Activated T-cell treated with anti-CD3 and anti-CD28 coated beads for 48 hours (primary cell): ENCODE measurements around the gene FAM3B.
"Not testable (repeated sequence)": the region's sequence is repeated elsewhere in the genome, so short reads cannot be mapped to it uniquely, and the experiment has no call there.

ENCODE experiments used
- DNase-seq: peaks from one replicate; pipeline ENCODE4 v3.0.0-alpha.2; 2020; ENCODE audit warnings: low read depth

The FAM3B gene, protein sequence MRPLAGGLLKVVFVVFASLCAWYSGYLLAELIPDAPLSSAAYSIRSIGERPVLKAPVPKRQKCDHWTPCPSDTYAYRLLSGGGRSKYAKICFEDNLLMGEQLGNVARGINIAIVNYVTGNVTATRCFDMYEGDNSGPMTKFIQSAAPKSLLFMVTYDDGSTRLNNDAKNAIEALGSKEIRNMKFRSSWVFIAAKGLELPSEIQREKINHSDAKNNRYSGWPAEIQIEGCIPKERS

DNA sequence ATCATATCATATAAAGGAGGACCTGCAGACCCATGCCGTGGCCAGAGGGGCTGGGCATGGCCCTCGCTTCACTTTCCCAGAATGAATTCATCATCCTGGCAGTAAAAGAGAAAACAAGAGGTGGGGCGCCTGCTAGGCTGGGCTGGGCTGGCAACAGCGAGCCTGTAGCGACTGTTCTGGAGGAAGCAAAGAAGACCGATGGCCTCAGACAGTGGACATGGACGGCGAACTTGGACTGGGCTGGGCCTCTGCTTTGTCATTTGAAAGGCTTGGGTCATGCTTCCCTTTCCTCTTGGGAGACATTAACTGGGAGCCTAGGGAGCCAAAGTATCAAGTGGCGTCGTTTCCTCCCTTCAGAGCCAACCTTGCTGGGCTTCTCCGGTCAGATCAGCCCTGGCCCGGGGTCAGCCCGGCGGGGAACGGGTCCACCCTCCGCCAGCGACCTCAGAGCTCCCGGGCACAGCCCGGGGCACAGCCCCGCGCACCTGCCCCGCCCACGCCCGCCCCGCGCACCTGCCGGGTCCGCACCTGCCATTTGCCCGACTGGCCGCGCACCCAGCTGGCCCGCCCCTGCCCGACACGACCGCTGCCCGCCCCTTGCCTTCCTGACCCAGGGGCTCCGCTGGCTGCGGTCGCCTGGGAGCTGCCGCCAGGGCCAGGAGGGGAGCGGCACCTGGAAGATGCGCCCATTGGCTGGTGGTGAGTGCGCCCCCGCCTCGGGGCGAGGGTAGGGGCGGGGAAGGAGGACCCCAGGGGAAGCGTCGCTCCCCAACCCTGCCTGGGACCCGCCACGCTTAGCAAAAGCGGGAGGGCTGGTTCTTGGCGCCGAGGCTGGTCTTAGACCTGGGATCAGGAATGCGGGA is at the start of gene FAM3B:
TSS of gene FAM3B (plus strand) at position 602 of the 863 bp plus-strand sequence. CDS start at position 681, 79 bp downstream.
- DNase-seq: no peak

DNA sequence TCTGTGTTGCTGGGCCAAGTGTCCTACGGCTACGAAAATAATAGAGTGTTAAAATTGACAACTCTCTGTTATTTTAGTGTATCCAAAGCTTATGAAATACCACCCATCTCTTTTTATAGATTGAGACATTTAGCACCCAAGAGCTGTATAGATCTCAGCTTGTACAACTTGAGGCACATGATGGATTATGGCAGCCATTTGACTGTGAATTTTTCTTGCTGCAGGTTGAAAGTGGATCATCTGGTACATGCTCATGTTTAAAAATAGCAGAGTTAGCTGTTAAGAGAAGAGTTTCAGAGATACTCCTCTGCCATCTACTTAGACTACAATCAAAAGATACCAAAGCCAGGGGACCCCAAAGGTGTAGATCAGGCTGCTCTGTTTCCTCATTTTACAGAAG is 49.3 kb upstream of the FAM3B start:
- no peak for DNase-seq

DNA sequence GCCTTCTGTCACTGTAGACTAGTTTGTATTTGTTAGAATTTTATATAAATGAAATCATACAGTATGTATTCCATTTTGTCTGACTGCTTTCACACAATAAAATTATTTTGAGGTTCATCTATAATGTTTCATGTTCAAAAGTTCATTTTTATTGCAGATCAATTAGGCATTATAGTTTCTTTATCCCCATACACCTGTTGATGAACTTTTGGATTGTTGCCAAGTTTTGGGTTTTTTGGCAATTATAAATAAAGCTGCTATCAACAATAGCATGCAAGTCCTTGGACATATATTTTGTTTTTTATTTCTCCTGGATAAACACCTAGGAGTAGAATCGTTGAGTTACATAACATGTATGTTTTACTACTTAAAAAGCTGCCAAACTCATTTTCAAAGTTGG is 47.1 kb upstream of the FAM3B start:
- no peak for DNase-seq

DNA sequence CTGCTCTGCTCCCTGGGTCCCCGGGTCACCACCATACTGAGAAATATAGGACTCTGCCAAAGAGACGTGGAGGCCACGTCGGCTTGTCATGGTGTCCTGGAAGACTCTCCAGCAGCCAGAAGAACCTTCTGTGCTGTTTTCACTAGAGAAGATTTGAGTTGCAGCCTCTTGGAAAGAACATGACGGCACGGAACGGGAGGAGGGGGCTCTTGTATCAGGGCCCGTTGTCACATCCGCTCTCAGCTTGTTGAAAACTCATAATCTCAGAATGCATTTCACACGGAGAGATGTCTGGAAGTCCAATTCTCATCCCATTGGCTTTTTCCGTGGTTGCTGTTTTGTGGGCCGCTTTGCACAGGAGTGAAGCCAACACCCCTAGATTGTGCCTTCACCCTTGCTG is 39.4 kb upstream of the FAM3B start:
- no peak for DNase-seq

DNA sequence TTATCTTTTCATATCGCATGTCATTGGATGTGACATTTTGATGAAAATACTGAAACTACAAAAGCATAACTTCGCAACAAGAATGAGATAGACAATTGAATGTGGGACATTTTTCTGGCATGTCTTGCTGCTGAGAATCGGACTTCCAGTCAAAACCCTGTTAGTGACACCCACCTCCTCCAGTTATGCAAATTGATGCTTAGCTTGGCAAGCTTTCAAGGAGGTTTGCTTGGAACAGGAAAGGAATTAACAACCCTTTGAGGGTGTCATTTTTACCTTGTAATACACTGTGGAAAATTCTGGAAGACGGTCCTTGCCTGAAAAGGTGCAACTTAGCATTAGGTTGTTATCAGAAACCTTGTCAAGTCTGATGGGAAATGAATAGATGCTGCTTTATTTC is 38.8 kb upstream of the FAM3B start:
- DNase-seq: no peak

DNA sequence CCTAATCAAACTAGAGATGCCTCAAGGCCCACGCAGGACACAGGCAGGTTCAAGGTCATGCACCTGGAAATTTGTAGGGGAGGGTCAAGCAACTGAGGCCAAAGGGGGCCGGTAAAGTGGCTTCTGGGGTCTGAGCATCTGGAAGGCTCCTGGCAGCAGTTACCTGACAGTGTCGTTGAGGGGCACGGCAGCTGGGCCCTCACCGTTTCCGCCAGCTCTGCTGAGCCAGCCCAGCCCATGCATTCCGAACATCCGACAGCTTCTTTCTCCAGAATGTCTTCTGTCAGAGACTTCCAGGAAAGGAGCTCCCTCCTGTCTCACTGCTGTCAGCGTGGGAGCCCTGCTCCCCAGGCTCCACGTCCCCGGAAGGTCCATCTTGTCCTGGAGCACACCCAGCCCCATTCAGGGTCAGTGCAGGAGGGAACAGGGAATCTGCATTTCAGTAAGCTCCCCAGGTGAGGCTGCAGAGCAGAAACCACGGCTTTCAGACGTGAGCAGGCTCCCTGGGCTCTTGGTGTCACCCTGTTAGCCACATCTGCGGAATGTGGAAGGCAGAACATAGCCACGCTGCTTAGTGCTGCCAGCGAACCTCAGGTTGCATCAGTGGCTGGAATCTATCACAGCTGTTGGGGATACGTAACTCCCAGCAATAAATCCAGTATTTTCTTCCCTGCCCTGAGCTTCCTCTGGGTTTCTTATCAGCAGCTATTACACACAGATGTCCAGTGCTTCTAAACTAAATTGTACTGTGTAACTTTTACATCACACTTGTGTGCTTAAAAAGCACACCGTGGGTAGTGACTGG is 36.3 kb upstream of the FAM3B start:
- no peak for DNase-seq

DNA sequence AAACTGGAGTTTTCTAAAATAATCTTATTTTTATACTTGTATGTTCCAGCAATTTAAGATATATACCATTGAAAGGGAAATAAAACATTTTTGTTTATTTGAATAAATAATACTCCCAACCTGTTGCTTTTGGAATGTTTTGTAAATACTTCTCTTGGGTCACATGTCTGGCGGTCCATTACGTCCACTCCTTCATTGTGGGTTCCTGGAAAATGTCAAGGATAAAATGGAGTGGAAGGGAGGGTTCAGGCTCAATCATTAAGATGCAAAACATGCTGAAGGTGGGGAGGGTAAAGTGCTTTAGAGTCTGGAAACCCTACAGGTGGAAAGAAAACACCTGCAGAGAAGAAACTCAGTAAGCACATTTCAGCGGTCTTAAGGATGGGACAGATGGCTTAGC is 34.2 kb upstream of the FAM3B start:
- DNase-seq: no peak

DNA sequence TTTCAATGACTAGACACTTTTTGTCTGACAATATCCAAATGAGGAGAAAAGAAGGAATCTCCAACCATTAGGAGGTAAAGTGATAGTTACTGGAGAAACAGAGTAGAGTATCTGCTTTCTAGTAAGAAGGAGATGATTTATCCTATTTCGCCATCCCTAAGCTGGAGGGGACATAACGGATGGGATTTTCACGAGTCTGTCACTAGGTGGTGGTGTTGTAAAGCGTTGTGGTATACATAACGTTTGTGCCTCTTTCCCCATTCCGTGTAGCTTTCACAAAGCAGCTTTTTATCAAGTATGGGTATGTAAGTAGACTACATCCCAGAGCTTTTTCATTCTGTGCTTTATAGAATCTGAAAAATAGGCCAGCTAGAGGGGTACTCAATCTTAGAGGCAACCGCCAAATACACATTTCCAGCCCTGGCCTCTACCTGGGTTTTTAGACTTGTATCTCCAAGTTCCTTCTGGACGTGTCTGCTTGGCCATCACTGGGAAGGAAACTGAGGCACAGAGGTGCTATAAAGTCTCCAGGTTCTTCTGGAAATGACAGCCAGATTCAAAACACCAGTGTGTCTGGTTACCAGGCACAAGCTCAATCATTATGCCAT is 33.3 kb upstream of the FAM3B start:
- DNase-seq: no peak

DNA sequence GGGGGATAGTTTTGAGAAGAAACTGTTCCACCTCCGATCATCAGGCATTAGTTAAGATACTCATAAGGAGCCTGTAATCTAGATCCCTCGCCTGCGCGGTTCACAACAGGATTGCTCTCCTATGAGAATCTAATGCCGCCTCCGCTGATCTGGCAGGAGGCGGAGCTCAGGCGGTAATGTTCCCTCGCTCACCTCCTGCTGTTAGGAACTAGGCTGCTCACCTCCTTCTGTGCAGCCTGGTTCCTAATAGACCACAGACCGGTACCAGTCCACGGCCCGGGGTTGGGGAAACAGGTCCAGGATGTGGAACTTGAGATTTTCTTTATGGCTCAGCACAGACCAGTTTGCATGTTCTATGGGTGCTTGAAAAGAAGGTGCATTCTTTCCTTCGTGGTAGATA is 27.2 kb upstream of the FAM3B start:
- DNase-seq: no peak

DNA sequence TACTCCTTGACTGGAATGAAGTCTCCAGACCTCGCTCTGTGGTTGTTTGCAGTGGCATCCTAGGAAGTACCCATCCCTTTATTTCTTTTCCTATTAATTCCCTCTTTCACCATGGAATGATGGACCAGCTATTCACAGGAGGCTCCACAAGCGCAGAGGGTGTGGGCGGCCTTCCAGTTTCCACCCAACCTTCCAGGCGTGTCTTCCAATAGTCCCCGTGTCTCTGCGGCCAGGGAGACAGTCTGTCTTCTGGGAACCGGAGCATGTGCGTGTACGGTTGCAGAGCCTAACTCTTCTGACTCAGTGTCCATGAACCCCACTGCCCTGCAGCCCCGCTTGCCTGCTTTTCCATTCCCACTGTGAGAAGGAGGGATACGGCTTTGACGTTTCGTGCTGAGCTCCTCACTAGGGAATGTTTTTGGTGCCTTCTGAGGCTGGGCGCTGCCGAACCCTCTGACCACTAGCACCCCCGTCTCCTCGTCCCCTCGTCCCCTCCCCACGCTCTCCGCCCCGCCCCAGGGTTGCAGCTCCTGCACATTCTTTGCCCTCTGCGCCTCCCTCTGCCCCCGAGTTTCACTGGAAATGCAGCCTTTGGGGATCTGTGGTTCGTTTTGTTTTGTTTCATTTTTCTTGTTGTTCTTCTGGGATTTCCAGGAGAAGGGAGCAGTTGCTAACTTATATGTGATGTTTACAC is 26.3 kb upstream of the FAM3B start:
- no peak for DNase-seq

DNA sequence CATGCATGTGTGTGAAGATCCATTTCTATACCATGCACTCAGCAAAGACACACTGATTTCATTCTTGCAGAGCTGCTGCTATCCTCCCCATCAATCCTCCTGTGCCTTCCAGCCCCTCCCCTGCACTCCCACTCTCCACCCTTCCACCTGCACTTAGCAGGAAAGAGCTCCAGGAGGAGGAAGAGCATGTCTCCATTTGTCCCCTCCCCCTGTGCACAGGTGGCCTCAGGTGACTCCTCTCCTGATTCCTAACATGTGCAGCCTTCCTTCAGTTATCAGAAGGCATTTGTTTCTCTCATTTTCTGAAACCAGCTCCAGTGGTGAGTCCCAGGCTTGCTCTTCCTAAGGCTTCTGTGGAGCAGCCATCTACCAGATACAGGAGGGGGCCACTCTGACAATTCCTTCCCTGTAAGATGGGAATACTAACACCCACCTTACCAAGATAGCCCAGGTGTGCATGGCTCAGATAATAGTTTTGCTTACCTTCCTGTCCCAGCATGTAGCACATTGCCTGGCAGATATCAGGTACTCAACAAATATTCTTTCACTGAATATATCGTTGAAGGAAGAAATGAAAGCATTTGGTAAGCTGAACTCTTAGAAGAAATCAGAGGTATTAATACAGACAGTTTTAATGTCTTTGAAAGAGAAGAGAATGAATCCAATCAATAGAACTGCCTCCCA is 21.9 kb upstream of the FAM3B start:
- DNase-seq: no peak

DNA sequence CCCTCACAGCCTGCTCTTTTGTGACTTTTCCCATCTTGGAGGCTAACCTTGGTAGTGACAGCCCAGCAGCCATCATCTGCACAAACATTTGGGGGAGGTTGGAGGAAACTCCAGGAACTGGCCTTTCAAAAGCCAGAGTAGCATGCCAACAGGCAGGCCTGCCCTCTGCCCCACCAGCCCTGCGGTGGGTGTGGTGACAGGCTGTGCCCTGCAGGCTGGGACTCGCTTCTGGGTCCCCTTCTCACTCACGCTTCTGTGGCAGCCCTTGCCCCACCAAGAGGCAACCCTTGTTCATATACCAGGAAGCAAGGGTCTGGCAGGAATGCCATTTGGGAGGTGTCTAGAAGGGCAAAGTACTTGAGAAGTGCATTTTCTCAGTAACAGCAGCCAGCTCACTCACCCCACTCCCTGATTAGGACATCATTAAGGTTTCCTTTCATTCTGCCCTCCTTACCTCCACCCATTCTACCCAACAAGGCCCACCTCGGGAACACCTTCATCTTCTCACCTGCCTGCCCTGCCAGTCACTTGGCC is 20.8 kb upstream of the FAM3B start:
- no peak for DNase-seq

DNA sequence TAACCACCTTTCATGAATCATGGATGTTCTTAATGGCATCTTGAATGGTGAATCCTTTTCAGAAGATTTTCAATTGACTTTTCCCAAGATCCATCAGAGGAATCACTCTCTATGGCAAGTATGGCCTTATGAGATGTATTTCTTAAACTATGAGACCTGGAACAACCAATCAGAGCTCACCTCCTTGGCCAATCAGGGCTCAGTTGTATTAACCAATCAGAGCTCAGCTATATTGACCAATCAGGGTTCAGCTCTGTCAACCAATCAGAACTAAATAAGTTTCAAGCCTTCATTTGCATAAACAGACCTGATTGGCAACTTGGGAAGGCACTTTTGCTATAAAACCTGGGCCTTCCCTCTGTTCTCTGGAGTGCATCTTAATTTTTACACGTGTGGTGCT is 13.6 kb upstream of the FAM3B start:
- DNase-seq: no peak

DNA sequence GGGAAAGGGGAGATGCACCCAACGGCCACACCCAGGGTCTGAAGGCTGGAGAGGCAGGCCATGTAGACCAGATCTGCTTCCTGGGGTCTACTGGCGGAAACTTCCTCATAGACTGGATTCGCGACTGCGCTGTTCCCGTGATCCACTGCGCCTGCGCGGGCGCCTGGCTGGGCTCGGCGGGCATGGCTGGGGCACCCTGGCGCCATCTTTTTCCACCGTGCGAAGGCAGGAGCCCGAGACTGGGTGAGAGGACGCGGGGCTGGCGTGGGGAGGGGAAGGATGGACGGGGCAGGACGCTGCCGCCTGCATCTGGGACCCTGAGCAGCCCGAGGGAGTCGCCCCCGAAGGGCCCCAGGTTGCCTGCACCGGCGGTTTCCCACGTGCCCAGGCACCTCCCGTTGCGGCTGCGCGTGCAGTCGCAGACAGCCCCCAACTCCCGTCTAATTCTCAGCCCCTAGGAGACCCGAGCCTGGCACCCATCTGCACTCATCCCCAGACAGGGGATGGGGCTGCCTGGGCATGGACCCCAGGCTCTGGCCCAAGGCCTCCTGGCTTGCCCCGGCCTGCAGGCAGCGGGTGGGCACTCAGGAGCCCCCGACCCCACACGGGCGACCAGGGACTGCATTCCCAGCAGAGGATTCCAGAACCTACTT is 12.4 kb upstream of the FAM3B start:
- no peak for DNase-seq

DNA sequence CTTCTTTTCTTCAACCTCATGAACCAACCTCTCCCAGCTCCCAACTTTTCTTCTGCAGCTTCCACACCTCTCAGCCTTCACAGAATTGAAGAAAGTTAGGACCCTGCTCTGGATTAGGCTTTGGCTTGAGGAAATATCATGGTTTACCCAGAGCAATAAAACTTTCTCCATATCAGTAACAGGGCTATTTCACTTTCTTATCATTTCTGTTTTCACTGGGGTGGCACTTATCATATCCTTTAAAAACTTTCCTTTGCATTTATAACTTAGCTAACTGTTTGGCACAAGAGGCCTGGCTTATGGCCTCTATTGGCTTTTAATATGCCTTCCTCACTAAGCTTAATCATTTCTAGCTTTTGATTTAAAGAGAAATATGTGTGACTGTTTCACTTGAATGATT is 9.4 kb upstream of the FAM3B start:
- DNase-seq: no peak

DNA sequence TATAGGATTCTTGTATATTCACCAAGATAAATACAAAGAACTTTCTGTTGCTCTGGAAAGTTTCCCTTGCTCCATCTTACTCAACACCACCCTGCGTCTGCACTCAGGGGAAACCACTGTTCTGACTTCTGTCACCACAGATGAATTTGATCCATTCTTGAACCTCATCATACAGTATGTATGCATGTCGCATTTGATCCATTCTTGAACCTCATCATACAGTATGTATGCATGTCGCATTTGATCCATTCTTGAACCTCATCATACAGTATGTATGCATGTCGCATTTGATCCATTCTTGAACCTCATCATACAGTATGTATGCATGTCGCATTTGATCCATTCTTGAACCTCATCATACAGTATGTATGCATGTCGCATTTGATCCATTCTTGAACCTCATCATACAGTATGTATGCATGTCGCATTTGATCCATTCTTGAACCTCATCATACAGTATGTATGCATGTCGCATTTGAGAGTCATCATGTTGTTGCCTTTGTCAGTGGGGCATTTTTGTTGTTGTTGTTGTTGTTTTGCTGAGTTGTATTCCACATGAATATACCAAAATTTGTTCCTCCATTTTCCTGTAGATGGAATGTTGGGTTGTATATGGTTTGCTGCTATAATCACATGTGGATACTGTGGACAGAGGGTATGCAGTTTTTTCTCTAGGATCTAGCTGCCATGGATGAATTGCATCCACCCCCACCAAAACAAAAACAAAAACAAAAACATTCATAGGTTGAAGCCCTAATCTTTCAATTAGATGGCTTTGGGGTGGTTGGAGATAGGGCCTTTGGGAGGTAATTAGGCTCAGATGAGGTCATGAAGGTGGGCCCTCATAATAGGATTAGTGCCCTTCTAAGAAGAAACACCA is 3.1 kb upstream of the FAM3B start:
- not testable (repeated sequence) for DNase-seq

DNA sequence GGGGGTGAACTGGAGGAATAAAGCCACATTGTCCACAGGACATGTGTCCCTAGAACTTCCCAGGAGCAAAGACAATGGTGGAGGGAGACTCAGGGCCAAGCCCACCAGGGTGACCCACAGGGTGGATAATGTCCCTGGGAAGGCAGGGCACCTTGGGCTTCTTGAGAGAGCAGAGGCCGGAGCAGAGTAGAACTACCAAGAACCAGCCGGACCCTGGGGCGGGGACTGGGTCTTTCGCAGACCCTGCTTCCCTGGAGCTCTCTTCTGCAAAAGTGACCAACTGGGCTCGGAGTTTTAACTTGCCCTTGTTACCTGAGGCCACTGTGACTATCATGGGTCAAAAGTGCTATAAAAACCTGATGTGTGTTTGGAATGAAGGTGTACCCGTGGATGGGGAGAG is 875 bp upstream of the FAM3B start:
- no peak for DNase-seq

DNA sequence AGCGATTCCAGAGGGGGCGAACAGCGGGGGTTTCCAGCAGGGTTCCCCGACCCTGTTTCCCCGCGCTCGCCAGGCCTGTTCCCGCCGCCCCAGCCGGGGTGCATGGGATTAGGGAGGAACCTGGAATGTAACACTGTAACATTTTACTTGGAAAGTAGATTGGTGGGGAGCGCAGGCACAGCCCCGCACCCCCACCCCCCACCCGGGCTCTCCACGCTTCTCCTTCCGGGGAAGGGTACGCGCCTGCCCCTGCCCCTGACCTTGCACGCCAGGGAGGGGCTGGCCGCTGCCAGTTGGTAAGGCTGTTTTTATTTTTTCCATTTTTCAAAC is 427 bp downstream of the FAM3B start:
- DNase-seq: no peak

DNA sequence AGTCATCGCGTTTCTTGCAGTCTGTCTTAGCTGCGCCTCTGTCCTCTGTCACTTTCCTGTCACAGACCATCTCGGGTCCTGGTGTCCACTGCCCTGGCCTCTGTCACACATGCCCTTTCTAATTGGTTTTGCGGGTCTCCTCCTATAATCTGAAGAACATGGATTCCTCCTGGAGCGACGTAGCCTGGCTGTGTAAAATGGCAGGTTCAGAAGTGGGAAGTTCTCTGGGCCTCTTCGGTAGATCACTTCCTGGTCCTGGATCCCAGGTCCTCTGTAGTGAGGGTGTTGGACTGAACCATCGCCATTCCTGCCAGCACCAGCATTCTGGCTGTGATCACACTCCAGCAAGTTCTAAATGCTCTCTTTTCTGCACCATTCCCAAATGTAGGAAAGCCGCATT is 857 bp downstream of the FAM3B start:
- DNase-seq: no peak

DNA sequence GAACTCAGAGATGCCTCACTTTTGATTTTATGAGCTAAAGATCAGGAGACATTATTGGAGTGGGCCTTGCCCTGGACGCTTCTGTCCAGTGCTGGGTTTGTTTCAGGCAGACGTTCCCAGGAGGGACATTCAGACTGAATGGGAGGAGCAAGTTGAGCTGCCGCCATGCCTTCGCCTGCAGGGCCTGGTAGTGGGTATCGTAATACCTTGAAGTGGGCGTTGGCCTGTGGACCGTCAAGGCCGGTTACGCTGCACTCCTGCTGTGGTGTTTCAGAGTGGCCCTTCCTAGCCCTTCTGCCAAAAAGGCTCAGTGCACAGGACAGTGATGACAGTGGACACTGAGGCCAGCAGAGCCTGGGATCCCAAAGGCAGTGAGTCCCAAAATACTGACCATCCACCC is 1.6 kb downstream of the FAM3B start:
- DNase-seq: no peak
